Measurements from ENCODE around the gene ZRANB1. TPM values are rescaled to one million over a fixed set of nuclear protein-coding genes. Genes with fewer than 3 reads are reported as not detected.

Gene ZRANB1
- 17.6 TPM for polyA plus RNA-seq (2013)

GRCh38 chr10:124941823-124942222 is at the start of gene ZRANB1:
TSS of gene ZRANB1 (plus strand) at chr10:124942123. CDS start at chr10:124942494, 371 bp downstream.
- DNase-seq, result no peak
- H3K36me3 ChIP-seq (ENCODE audit: control insufficient read depth in 4 of 4, insufficient read depth in 4 of 4, low read length in 3 of 4), result no peaks in the 10 kb centered on the region
- CTCF ChIA-PET, result interaction anchor here (2.1 kb wide), 2 partner anchors 12 to 24 kb away, joined by 5 to 6 read pairs; no protein-coding TSS in a partner anchor
- H3K9me3 ChIP-seq (ENCODE audit: control extremely low read depth in 1 of 5, control insufficient read depth in 4 of 5, insufficient read depth in 2 of 5, low read depth in 1 of 5, low read length in 4 of 5), result no peaks in the 10 kb centered on the region
- POLR2A ChIA-PET, result no interaction called here
- WGBS (ENCODE audit: insufficient coverage), result no CpG with 5 or more reads among the region's 4 CpGs
- H3K4me3 ChIP-seq (ENCODE audit: control insufficient read depth in 1 of 7, extremely low read depth in 1 of 7, insufficient read depth in 4 of 7, low read depth in 2 of 7, low read length in 6 of 7), result peak within 1 kb of the TSS in 1 of 7 experiments; percentile 3
- H3K4me1 ChIP-seq (ENCODE audit: control extremely low read depth in 1 of 4, control insufficient read depth in 4 of 4, insufficient read depth in 4 of 4, low read length in 3 of 4), result peaks cover 11 to 29% (median 20%) of the 10 kb centered on the region in 4 experiments
- H3K27me3 ChIP-seq (replicated peaks in 2 of 5; ENCODE audit: control insufficient read depth in 4 of 5, insufficient read depth in 5 of 5, low read length in 4 of 5), result no peaks in the 10 kb centered on the region
- H3K27ac ChIP-seq (ENCODE audit: insufficient read depth in 1 of 2, low read depth in 1 of 2, low read length in 2 of 2, poor library complexity in 1 of 2, severe bottlenecking in 2 of 2), result no peak within 1 kb of the TSS

- POLR2A ChIA-PET, result no interaction called here
Measured at GRCh38 chr10:124892905-124893304, 49.0 kb upstream of the ZRANB1 start.

GRCh38 chr10:124894569-124895215 is 47.2 kb upstream of the ZRANB1 start:
- H3K27me3 ChIP-seq (replicated peaks in 2 of 5; ENCODE audit: control insufficient read depth in 4 of 5, insufficient read depth in 5 of 5, low read length in 4 of 5), result peaks cover 0 to 7% (median 2%) of the 10 kb centered on the region in 5 experiments
- H3K27ac ChIP-seq (ENCODE audit: insufficient read depth in 1 of 2, low read depth in 1 of 2, low read length in 2 of 2, poor library complexity in 1 of 2, severe bottlenecking in 2 of 2), result no peak overlapping the region
- CTCF ChIA-PET, result no interaction called here
- H3K4me3 ChIP-seq (ENCODE audit: control insufficient read depth in 1 of 7, extremely low read depth in 1 of 7, insufficient read depth in 4 of 7, low read depth in 2 of 7, low read length in 6 of 7), result no peak overlapping the region
- POLR2A ChIA-PET, result no interaction called here
- H3K4me1 ChIP-seq (ENCODE audit: control extremely low read depth in 1 of 4, control insufficient read depth in 4 of 4, insufficient read depth in 4 of 4, low read length in 3 of 4), result no peaks in the 10 kb centered on the region
- H3K9me3 ChIP-seq (ENCODE audit: control extremely low read depth in 1 of 5, control insufficient read depth in 4 of 5, insufficient read depth in 2 of 5, low read depth in 1 of 5, low read length in 4 of 5), result no peaks in the 10 kb centered on the region
- 96% methylated on average over 8 of the region's 13 CpGs for WGBS (ENCODE audit: insufficient coverage)
- DNase-seq, result no peak
- no peaks in the 10 kb centered on the region for H3K36me3 ChIP-seq (ENCODE audit: control insufficient read depth in 4 of 4, insufficient read depth in 4 of 4, low read length in 3 of 4)

More at GRCh38 chr10:124892905-124893304, 49.0 kb upstream of the ZRANB1 start:
- H3K36me3 ChIP-seq (ENCODE audit: control insufficient read depth in 4 of 4, insufficient read depth in 4 of 4, low read length in 3 of 4), result no peaks in the 10 kb centered on the region
- 100% methylated on average over 1 of the region's 2 CpGs for WGBS (ENCODE audit: insufficient coverage)
- CTCF ChIA-PET, result no interaction called here
- H3K9me3 ChIP-seq (ENCODE audit: control extremely low read depth in 1 of 5, control insufficient read depth in 4 of 5, insufficient read depth in 2 of 5, low read depth in 1 of 5, low read length in 4 of 5), result no peaks in the 10 kb centered on the region
- no peak overlapping the region for H3K27ac ChIP-seq (ENCODE audit: insufficient read depth in 1 of 2, low read depth in 1 of 2, low read length in 2 of 2, poor library complexity in 1 of 2, severe bottlenecking in 2 of 2)
- DNase-seq, result no peak
- H3K4me3 ChIP-seq (ENCODE audit: control insufficient read depth in 1 of 7, extremely low read depth in 1 of 7, insufficient read depth in 4 of 7, low read depth in 2 of 7, low read length in 6 of 7), result no peak overlapping the region
- peaks cover 0 to 6% (median 2%) of the 10 kb centered on the region in 5 experiments for H3K27me3 ChIP-seq (replicated peaks in 2 of 5; ENCODE audit: control insufficient read depth in 4 of 5, insufficient read depth in 5 of 5, low read length in 4 of 5)
- no peaks in the 10 kb centered on the region for H3K4me1 ChIP-seq (ENCODE audit: control extremely low read depth in 1 of 4, control insufficient read depth in 4 of 4, insufficient read depth in 4 of 4, low read length in 3 of 4)

- 86% methylated on average over 1 of the region's 4 CpGs for WGBS (ENCODE audit: insufficient coverage)
- Histone ChIP-seq H3K27me3 (replicated peaks in 2 of 5; ENCODE audit: control insufficient read depth in 4 of 5, insufficient read depth in 5 of 5, low read length in 4 of 5) (peaks cover 0 to 7% (median 2%) of the 10 kb centered on the region in 5 experiments), H3K4me3 (ENCODE audit: control insufficient read depth in 1 of 7, extremely low read depth in 1 of 7, insufficient read depth in 4 of 7, low read depth in 2 of 7, low read length in 6 of 7) (no peak overlapping the region), H3K27ac (ENCODE audit: insufficient read depth in 1 of 2, low read depth in 1 of 2, low read length in 2 of 2, poor library complexity in 1 of 2, severe bottlenecking in 2 of 2) (no peak overlapping the region), H3K9me3 (ENCODE audit: control extremely low read depth in 1 of 5, control insufficient read depth in 4 of 5, insufficient read depth in 2 of 5, low read depth in 1 of 5, low read length in 4 of 5) (no peaks in the 10 kb centered on the region), H3K4me1 (ENCODE audit: control extremely low read depth in 1 of 4, control insufficient read depth in 4 of 4, insufficient read depth in 4 of 4, low read length in 3 of 4) (no peaks in the 10 kb centered on the region), H3K36me3 (ENCODE audit: control insufficient read depth in 4 of 4, insufficient read depth in 4 of 4, low read length in 3 of 4) (no peaks in the 10 kb centered on the region)
- no peak for DNase-seq
- POLR2A ChIA-PET, result no interaction called here
- CTCF ChIA-PET, result no interaction called here
Measured at GRCh38 chr10:124896751-124897150, 45.2 kb upstream of the ZRANB1 start.

GRCh38 chr10:124898471-124898870 is 43.5 kb upstream of the ZRANB1 start:
- WGBS (ENCODE audit: insufficient coverage), result 96% methylated on average over 9 of the region's 9 CpGs
- Histone ChIP-seq H3K36me3 (ENCODE audit: control insufficient read depth in 4 of 4, insufficient read depth in 4 of 4, low read length in 3 of 4) (no peaks in the 10 kb centered on the region), H3K4me1 (ENCODE audit: control extremely low read depth in 1 of 4, control insufficient read depth in 4 of 4, insufficient read depth in 4 of 4, low read length in 3 of 4) (no peaks in the 10 kb centered on the region), H3K4me3 (ENCODE audit: control insufficient read depth in 1 of 7, extremely low read depth in 1 of 7, insufficient read depth in 4 of 7, low read depth in 2 of 7, low read length in 6 of 7) (no peak overlapping the region), H3K27me3 (replicated peaks in 2 of 5; ENCODE audit: control insufficient read depth in 4 of 5, insufficient read depth in 5 of 5, low read length in 4 of 5) (peaks cover 0 to 5% (median 2%) of the 10 kb centered on the region in 5 experiments), H3K9me3 (ENCODE audit: control extremely low read depth in 1 of 5, control insufficient read depth in 4 of 5, insufficient read depth in 2 of 5, low read depth in 1 of 5, low read length in 4 of 5) (no peaks in the 10 kb centered on the region), H3K27ac (ENCODE audit: insufficient read depth in 1 of 2, low read depth in 1 of 2, low read length in 2 of 2, poor library complexity in 1 of 2, severe bottlenecking in 2 of 2) (no peak overlapping the region)
- ChIA-PET POLR2A (interaction anchor here (1.3 kb wide), 1 partner anchor 18 kb away, joined by 3 read pairs; no protein-coding TSS in a partner anchor), CTCF (interaction anchor here (1.2 kb wide), 1 partner anchor 12 kb away, joined by 3 read pairs; no protein-coding TSS in a partner anchor)
- DNase-seq, result no peak

GRCh38 chr10:124899151-124899550 is 42.8 kb upstream of the ZRANB1 start:
- 99% methylated on average over 11 of the region's 11 CpGs for WGBS (ENCODE audit: insufficient coverage)
- no peaks in the 10 kb centered on the region for H3K9me3 ChIP-seq (ENCODE audit: control extremely low read depth in 1 of 5, control insufficient read depth in 4 of 5, insufficient read depth in 2 of 5, low read depth in 1 of 5, low read length in 4 of 5)
- ChIA-PET POLR2A (no interaction called here), CTCF (interaction anchor here (1.2 kb wide), 1 partner anchor 12 kb away, joined by 3 read pairs; no protein-coding TSS in a partner anchor)
- no peaks in the 10 kb centered on the region for H3K36me3 ChIP-seq (ENCODE audit: control insufficient read depth in 4 of 4, insufficient read depth in 4 of 4, low read length in 3 of 4)
- H3K4me3 ChIP-seq (ENCODE audit: control insufficient read depth in 1 of 7, extremely low read depth in 1 of 7, insufficient read depth in 4 of 7, low read depth in 2 of 7, low read length in 6 of 7), result no peak overlapping the region
- H3K27ac ChIP-seq (ENCODE audit: insufficient read depth in 1 of 2, low read depth in 1 of 2, low read length in 2 of 2, poor library complexity in 1 of 2, severe bottlenecking in 2 of 2), result no peak overlapping the region
- DNase-seq, result no peak
- H3K27me3 ChIP-seq (replicated peaks in 2 of 5; ENCODE audit: control insufficient read depth in 4 of 5, insufficient read depth in 5 of 5, low read length in 4 of 5), result peaks cover 0 to 5% (median 2%) of the 10 kb centered on the region in 5 experiments
- H3K4me1 ChIP-seq (ENCODE audit: control extremely low read depth in 1 of 4, control insufficient read depth in 4 of 4, insufficient read depth in 4 of 4, low read length in 3 of 4), result no peaks in the 10 kb centered on the region

- whole genome bisulfite sequencing (ENCODE audit: insufficient coverage), result no CpG with 5 or more reads among the region's 1 CpG
- Histone ChIP-seq H3K36me3 (ENCODE audit: control insufficient read depth in 4 of 4, insufficient read depth in 4 of 4, low read length in 3 of 4) (no peaks in the 10 kb centered on the region), H3K9me3 (ENCODE audit: control extremely low read depth in 1 of 5, control insufficient read depth in 4 of 5, insufficient read depth in 2 of 5, low read depth in 1 of 5, low read length in 4 of 5) (no peaks in the 10 kb centered on the region), H3K4me1 (ENCODE audit: control extremely low read depth in 1 of 4, control insufficient read depth in 4 of 4, insufficient read depth in 4 of 4, low read length in 3 of 4) (no peaks in the 10 kb centered on the region), H3K4me3 (ENCODE audit: control insufficient read depth in 1 of 7, extremely low read depth in 1 of 7, insufficient read depth in 4 of 7, low read depth in 2 of 7, low read length in 6 of 7) (no peak overlapping the region), H3K27me3 (replicated peaks in 2 of 5; ENCODE audit: control insufficient read depth in 4 of 5, insufficient read depth in 5 of 5, low read length in 4 of 5) (peaks cover 0 to 5% (median 2%) of the 10 kb centered on the region in 5 experiments), H3K27ac (ENCODE audit: insufficient read depth in 1 of 2, low read depth in 1 of 2, low read length in 2 of 2, poor library complexity in 1 of 2, severe bottlenecking in 2 of 2) (no peak overlapping the region)
- DNase-seq, result no peak
- CTCF ChIA-PET, result interaction anchor here (0.6 to 1.0 kb wide), 2 partner anchors 13 to 85 kb away, joined by 3 read pairs; no protein-coding TSS in a partner anchor
- POLR2A ChIA-PET, result no interaction called here
Measured at GRCh38 chr10:124902462-124902861, 39.5 kb upstream of the ZRANB1 start.

Data from common myeloid progenitor, CD34-positive (primary cell).